NCI-H1694 (cell line): ENCODE results near the gene PPP2R3A.

Experiments used
- DNase-seq: peaks from one replicate; lab custom pipeline; 2025; lab: John Stamatoyannopoulos, UW

The PPP2R3A gene

GRCh38 chr3:135973841-135974240, 8.3 kb downstream of the PPP2R3A start:
- DNase-seq, result no peak

GRCh38 chr3:135975053-135975452, 9.5 kb downstream of the PPP2R3A start:
- DNase-seq, result no peak

GRCh38 chr3:135975536-135975935, 10.0 kb downstream of the PPP2R3A start:
- DNase-seq, result no peak

- DNase-seq, result no peak
Observed at GRCh38 chr3:135980343-135980742, 14.8 kb downstream of the PPP2R3A start.

GRCh38 chr3:135981701-135982403, 16.3 kb downstream of the PPP2R3A start:
- no peak for DNase-seq

GRCh38 chr3:135982404-135982761, 16.9 kb downstream of the PPP2R3A start:
- no peak for DNase-seq

- DNase-seq, result no peak
Observed at GRCh38 chr3:135982922-135983581, 17.5 kb downstream of the PPP2R3A start.

GRCh38 chr3:135987661-135988060, 22.1 kb downstream of the PPP2R3A start:
- no peak for DNase-seq

GRCh38 chr3:135989242-135989641, 23.7 kb downstream of the PPP2R3A start:
- DNase-seq, result no peak

GRCh38 chr3:135990903-135991302, 25.4 kb downstream of the PPP2R3A start:
- DNase-seq, result no peak

GRCh38 chr3:135991621-135992020, 26.1 kb downstream of the PPP2R3A start:
- DNase-seq, result no peak

- DNase-seq, result no peak
Observed at GRCh38 chr3:135992072-135992471, 26.5 kb downstream of the PPP2R3A start.

- DNase-seq, result no peak
Observed at GRCh38 chr3:135994708-135995337, 29.3 kb downstream of the PPP2R3A start.

- no peak for DNase-seq
Observed at GRCh38 chr3:135995766-135996165, 30.2 kb downstream of the PPP2R3A start.

GRCh38 chr3:135997554-135998320, 32.2 kb downstream of the PPP2R3A start:
- no peak for DNase-seq

GRCh38 chr3:136008221-136008620, 42.7 kb downstream of the PPP2R3A start:
- no peak for DNase-seq

GRCh38 chr3:136008732-136009470, 43.4 kb downstream of the PPP2R3A start:
- DNase-seq, result no peak

- no peak for DNase-seq
Observed at GRCh38 chr3:136018876-136019275, 53.3 kb downstream of the PPP2R3A start.

GRCh38 chr3:136021803-136022202, 56.3 kb downstream of the PPP2R3A start:
- no peak for DNase-seq

GRCh38 chr3:136022529-136023263, 57.2 kb downstream of the PPP2R3A start:
- no peak for DNase-seq
